ENCODE results near the gene NRG4.

The NRG4 gene

GRCh38 chr15:75903331-75904239 lies 108.6 kb downstream of the NRG4 start, which contains the start of gene FBXO22 (continued):
- TF ChIP-seq, protein P1, sequence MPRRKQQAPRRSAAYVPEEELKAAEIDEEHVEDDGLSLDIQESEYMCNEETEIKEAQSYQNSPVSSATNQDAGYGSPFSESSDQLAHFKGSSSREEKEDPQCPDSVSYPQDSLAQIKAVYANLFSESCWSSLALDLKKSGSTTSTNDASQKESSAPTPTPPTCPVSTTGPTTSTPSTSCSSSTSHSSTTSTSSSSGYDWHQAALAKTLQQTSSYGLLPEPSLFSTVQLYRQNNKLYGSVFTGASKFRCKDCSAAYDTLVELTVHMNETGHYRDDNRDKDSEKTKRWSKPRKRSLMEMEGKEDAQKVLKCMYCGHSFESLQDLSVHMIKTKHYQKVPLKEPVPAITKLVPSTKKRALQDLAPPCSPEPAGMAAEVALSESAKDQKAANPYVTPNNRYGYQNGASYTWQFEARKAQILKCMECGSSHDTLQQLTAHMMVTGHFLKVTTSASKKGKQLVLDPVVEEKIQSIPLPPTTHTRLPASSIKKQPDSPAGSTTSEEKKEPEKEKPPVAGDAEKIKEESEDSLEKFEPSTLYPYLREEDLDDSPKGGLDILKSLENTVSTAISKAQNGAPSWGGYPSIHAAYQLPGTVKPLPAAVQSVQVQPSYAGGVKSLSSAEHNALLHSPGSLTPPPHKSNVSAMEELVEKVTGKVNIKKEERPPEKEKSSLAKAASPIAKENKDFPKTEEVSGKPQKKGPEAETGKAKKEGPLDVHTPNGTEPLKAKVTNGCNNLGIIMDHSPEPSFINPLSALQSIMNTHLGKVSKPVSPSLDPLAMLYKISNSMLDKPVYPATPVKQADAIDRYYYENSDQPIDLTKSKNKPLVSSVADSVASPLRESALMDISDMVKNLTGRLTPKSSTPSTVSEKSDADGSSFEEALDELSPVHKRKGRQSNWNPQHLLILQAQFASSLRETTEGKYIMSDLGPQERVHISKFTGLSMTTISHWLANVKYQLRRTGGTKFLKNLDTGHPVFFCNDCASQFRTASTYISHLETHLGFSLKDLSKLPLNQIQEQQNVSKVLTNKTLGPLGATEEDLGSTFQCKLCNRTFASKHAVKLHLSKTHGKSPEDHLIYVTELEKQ (tag by site-specific recombination; IDR thresholded peaks at IDR 0.05; ENCODE audit: borderline replicate concordance) = peak; percentile 33; the same call in 1 of the 2 replicates
- TF ChIP-seq ZBTB1 (tag by site-specific recombination; IDR thresholded peaks at IDR 0.05) (peak; percentile 29; the same call in 1 of the 2 replicates), ZFP37 (tag by site-specific recombination; IDR thresholded peaks at IDR 0.05) (peak; percentile 94; the same call in 1 of the 2 replicates), PBX3 (CRISPR knock-in tag; IDR thresholded peaks at IDR 0.05) (no peak; the same call in 1 of the 2 replicates), ZNF792 (tag by site-specific recombination; IDR thresholded peaks at IDR 0.05) (peak; percentile 22; the same call in 1 of the 2 replicates), ZBTB8A (tag by site-specific recombination; IDR thresholded peaks at IDR 0.05) (peak; percentile 72; the same call in 1 of the 2 replicates), ZNF19 (tag by site-specific recombination; IDR thresholded peaks at IDR 0.05; ENCODE audit: low read depth) (no peak), ZBTB17 (tag by site-specific recombination; IDR thresholded peaks at IDR 0.05) (peak; percentile 97), ZNF324 (tag by site-specific recombination; IDR thresholded peaks at IDR 0.05) (peak; percentile 92), ZNF624 (tag by site-specific recombination; IDR thresholded peaks at IDR 0.05) (0 out of 2 replicates have a peak, but pooled peaks have one; percentile 9), ZNF830 (tag by site-specific recombination; IDR thresholded peaks at IDR 0.05; ENCODE audit: low read depth) (no peak), ZNF660 (tag by site-specific recombination; IDR thresholded peaks at IDR 0.05) (peak; percentile 79), TCF7L2 (IDR thresholded peaks at IDR 0.05; ENCODE audit: borderline replicate concordance, low read depth, low read length) (no peak), ZFHX2 (tag by site-specific recombination; conservative IDR thresholded peaks at IDR 0.05) (peak; percentile 87), ZNF548 (tag by site-specific recombination; IDR thresholded peaks at IDR 0.05) (0 out of 2 replicates have a peak, but pooled peaks have one; percentile 10), ZNF146 (tag by site-specific recombination; IDR thresholded peaks at IDR 0.05) (peak; percentile 17), REST (tag by site-specific recombination; IDR thresholded peaks at IDR 0.05) (0 out of 2 replicates have a peak, but pooled peaks have one; percentile 14), ZNF350 (tag by site-specific recombination; IDR thresholded peaks at IDR 0.05) (no peak), KLF17 (tag by site-specific recombination; IDR thresholded peaks at IDR 0.05) (peak; percentile 92), ZNF169 (tag by site-specific recombination; IDR thresholded peaks at IDR 0.05) (no peak)
- TF ChIP-seq, protein P2, sequence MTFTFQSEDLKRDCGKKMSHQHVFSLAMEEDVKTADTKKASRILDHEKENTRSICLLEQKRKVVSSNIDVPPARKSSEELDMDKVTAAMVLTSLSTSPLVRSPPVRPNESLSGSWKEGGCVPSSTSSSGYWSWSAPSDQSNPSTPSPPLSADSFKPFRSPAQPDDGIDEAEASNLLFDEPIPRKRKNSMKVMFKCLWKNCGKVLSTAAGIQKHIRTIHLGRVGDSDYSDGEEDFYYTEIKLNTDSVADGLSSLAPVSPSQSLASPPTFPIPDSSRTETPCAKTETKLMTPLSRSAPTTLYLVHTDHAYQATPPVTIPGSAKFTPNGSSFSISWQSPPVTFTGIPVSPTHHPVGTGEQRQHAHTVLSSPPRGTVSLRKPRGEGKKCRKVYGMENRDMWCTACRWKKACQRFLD (tag by site-specific recombination; IDR thresholded peaks at IDR 0.05) = 0 out of 2 replicates have a peak, but pooled peaks have one; percentile 62
- TF ChIP-seq, protein P3, sequence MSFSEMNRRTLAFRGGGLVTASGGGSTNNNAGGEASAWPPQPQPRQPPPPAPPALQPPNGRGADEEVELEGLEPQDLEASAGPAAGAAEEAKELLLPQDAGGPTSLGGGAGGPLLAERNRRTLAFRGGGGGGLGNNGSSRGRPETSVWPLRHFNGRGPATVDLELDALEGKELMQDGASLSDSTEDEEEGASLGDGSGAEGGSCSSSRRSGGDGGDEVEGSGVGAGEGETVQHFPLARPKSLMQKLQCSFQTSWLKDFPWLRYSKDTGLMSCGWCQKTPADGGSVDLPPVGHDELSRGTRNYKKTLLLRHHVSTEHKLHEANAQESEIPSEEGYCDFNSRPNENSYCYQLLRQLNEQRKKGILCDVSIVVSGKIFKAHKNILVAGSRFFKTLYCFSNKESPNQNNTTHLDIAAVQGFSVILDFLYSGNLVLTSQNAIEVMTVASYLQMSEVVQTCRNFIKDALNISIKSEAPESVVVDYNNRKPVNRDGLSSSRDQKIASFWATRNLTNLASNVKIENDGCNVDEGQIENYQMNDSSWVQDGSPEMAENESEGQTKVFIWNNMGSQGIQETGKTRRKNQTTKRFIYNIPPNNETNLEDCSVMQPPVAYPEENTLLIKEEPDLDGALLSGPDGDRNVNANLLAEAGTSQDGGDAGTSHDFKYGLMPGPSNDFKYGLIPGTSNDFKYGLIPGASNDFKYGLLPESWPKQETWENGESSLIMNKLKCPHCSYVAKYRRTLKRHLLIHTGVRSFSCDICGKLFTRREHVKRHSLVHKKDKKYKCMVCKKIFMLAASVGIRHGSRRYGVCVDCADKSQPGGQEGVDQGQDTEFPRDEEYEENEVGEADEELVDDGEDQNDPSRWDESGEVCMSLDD (tag by site-specific recombination; IDR thresholded peaks at IDR 0.05) = peak; percentile 19; the same call in 1 of the 2 replicates
- TF ChIP-seq, protein P4, sequence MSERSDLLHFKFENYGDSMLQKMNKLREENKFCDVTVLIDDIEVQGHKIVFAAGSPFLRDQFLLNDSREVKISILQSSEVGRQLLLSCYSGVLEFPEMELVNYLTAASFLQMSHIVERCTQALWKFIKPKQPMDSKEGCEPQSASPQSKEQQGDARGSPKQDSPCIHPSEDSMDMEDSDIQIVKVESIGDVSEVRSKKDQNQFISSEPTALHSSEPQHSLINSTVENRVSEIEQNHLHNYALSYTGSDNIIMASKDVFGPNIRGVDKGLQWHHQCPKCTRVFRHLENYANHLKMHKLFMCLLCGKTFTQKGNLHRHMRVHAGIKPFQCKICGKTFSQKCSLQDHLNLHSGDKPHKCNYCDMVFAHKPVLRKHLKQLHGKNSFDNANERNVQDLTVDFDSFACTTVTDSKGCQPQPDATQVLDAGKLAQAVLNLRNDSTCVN (tag by site-specific recombination; optimal IDR thresholded peaks at IDR 0.05) = peak; percentile 85
